Astrocyte of the hippocampus (primary cell): Measurements from ENCODE around the gene EIF1AD.
A peak's percentile ranks its signal among the peaks of the same experiment; 100 is the strongest.
"Not testable (repeated sequence)": the region's sequence is repeated elsewhere in the genome, so short reads cannot be mapped to it uniquely, and the experiment has no call there.

ENCODE experiments used
- DNase-seq: peaks from one replicate; pipeline ENCODE4 v3.0.0; 2011; ENCODE audit warnings: low read depth, low spot score

EIF1AD gene

DNA sequence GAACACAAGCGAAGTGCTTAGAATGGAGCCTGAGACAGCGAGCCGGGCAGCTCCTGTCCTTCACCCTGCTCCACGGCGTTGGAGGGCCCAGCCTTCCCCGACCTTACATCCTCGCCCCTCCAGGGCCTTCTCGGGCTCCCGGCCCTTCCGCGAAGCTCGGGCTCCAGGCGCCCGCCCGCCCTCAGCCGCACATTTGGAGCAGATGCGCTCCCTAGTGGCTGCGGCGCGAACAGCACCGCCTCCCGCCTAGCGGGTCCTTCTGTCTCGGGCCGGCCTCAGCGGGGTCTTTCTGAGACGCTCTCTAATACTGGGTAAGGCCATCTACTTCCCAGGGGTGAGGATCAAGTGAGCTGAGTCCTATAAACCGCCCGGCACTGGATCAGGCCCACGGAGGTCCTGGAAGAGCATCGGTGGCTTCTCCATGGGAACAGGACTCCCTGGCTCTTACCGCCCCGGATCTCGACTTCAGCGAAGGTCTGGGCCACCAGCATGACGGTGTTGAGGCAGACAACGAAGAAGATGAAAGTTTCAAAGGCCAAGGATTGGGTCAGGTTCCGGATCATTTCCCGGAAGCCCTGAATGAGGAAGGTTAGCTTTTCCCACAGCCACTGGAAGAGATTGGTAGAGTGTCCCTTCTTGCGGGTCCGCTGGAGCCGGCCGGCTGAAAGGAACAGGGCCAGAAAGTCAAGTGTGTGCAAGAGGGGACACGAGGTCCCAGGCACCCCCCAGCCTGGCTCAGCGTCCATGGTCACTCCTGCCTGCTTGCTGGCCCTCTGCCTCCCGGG is 20.6 kb upstream of the EIF1AD start:
- DNase-seq: peak; percentile 85

DNA sequence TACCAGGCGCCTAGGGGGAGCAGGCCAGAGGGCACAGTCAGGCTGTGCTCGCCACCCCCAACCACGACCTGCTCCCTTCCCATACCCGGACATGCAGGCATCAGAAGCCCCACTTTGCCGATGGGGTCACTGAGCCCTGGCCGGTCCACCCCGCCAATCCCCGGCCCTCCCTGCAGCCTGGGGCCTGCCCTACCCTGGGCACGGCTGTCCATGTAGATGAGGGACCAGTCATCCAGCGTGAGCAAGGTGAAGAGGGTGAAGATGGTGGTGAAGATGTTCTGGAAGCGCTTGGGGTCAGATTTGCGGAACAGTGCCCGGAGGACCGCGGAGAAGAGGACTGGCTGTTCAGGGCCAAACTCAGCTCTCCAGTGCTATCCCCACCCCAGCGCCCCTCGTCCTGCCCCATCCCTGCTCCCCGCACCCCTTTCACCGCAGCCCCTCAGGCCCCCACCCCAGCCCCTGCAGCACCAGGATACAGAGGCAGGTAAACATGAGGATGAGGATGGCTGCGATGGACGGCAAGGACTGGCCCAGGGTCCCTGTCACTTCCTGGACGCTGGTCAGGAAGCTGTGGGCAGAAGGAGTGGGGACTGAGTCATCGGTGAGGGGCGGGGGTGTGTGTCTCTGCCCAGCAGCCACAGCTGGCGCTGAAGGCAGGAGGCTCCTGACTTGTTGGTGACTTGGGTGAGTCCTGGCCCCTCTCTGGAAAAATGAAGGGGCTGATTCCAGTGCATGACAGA is 18.8 kb upstream of the EIF1AD start:
- peak; percentile 84 for DNase-seq

DNA sequence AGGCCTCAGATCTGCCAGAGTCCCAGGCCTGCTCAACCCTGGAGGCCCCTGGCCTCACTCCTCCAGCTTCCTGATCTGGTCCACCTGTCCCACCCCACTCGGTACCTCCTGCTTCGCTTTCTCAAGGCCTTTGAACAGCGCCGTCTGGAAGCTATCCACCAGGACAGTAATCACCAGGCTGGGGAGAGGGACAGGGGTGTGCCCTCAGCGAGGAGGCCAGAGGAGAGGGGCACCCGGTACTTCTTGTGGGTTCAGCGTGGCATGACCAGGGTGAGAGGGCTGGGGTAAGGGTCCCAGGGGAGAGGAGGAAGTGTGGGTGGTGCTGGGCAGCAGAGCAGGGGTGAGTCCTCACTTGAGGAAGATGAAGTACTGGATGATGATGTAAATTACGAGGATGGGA is 18.3 kb upstream of the EIF1AD start:
- DNase-seq: no peak

DNA sequence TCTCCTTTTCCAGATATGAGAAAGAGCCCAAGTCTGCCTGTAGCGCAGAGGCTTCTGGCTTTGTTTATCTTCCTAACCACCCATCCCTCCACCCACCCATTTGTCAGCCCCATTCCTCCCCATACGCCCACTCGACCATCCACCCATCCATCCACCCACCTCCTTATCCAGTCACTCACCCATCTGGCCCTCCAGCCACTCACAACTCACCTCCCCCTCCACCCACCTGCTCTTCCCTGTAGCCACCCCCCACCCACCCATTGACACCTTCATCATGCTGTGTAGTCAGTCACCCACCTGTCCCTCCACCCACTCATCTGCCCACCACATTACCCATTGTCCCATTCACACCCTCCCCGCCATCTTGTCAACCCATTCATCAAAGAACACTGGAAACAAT is 15.4 kb upstream of the EIF1AD start:
- no peak for DNase-seq

DNA sequence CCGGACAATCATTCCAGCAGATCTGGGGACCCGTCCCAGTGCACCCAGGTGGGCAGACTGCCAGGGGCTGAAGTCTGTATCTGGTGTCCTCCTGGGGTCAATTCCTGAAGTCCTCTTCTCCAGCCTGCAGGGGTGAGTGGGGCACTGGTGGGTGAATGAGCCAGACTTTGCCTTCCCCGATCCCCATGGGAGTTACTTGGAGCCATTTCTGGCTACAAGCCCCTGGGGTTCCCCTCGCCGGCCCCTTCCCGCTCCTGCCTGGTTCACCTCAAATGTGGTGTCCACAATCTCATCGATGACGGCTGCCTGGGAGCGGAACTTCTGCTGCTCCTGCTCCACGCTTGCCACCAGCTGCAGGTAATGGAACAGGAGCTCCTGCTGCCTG is 14.8 kb upstream of the EIF1AD start:
- DNase-seq: no peak

DNA sequence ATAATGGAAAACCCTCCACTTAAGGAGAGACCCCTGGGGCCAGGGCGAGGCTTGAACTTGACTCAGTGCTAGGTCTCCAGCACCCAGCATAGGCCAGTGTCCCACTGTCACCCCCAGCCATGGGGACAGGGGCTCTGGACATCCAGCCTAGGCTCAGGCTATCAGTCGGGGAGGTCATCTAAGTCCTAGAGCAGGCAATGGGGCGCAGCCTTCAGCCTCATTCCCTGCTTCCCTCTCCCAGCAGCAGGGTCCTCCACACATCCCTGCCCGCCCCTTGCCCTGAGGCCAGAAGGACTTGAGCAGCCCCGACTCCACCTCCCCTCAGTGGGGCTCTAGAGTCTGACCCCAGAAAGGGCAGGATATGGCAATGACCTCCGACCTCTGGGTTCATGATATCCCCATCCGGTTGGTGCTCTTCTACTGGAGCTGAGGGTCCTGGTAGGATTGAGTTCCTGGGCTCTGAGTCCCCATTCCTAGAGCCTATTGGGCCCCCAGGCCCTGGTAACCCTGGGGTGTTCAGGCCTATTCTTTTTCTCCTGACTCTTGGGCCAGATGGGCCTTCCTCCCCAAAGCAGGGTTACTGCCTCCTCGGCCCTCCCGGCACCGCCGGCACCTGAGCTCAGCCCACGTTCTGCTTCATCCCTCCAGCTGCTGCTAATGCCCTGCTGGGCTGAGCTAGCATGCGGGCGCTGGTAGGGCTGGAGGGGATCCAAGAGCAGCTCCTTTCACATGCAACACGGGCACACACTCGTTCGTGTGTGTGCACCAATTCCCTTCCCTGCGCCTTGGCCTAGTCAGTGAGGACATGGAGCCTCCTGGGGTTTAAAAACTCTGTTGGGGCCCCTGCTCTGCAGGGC is 14.2 kb upstream of the EIF1AD start:
- peak; percentile 47 for DNase-seq

DNA sequence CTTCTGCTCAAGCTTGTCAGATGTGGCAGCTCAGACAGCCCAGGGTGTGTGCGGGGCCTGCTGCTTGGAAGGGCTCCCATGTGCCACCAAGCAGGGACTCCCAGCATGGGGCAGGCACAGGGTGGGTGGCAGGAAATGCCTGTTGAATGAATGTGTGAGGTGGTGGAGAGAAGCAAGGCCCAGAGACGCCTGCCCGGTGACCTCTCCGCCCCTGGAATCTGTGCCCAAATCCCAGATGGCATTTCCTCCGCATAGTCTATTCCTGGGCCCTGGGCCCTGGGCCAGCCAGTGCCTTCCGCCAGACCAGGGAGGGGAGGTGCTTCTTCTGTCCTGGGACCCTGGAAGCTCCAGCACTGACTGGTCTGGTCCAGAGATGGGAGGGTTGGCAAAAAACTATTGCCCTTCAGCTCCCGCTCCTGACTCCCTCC is 13.5 kb upstream of the EIF1AD start:
- DNase-seq: peak; percentile 55

DNA sequence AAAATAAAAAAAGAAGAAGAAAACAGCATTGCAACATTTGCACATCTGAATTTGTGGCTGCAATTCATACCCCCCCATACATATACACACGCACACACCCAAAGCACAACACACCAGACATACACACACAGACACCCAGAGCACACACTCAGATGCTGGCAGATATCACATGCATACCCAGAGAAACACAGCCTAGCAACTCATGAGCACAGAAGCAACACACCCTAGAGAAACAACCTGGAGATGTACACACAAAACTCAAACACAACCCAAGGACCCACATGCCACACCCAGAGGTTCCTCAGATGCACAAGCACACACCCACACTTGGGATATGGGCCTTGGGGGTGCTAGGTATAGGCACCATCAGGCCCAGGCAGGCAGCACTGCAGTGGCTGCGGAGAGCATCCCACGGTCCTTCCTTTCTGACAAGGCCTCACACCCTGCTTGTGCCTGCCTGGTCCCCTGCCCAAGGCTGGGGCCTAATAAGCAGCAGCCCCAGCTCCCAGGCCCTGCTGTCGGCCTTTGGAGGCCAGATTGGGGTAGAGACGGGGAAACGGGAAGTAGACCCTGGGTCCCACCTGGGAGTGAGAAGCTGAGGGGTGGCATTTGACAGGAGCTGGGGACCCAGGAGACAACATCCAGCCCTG is 13.0 kb upstream of the EIF1AD start:
- DNase-seq: no peak

DNA sequence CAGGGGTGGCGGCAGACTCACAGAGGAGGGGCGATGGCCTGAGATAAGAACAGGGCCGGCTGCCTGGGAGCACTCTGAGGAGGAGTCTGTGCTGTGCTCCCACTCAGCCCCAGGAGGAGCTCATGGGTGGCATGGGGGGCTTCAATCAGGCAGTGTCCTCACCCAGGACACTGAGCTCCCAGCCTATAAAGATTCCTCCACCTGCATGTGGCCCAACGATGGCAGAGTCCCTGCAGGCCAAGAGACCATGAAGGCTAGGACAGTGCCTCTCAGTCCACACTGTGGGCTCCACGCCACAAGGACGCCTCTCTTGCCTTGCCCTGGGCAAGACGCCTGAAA is 11.8 kb upstream of the EIF1AD start:
- DNase-seq: no peak

DNA sequence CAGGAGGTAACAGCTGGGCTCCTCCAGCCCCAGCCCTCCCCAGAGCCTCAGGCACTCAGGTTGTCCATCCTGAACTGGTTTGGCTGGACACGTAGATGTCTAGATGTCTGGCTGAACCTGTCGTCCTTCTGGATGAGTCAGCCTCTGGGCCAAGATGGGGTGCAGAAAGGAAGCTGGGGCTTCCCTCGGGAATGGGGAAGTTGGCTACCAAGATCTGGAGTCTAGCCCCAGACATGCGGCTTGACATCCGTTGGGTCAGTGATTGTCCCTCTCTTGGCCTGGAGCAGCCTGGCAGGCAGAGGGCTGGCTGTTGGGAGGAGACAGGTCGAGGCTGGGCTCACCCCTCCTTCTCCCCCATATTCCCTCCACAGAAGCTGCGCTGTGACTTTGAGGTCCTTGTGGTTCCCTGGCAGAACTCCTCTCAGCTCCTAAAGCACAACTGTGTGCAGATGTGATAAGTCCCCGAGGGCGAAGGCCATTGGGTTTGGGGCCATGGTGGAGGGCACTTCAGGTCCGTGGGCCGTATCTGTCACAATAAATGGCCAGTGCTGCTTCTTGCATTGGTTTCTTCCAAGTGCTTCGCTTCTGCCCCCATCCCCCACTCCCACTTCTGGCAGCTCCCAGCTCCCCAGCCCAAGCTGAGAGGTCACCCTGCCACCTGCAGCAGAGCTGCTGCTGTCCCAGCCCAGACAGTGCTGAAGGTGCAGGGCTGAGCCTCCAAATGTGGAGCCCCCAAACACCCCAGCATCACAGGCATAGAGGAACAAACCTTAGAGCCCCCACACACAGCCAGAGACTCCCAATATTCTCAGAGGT is 11.2 kb upstream of the EIF1AD start:
- DNase-seq: no peak

DNA sequence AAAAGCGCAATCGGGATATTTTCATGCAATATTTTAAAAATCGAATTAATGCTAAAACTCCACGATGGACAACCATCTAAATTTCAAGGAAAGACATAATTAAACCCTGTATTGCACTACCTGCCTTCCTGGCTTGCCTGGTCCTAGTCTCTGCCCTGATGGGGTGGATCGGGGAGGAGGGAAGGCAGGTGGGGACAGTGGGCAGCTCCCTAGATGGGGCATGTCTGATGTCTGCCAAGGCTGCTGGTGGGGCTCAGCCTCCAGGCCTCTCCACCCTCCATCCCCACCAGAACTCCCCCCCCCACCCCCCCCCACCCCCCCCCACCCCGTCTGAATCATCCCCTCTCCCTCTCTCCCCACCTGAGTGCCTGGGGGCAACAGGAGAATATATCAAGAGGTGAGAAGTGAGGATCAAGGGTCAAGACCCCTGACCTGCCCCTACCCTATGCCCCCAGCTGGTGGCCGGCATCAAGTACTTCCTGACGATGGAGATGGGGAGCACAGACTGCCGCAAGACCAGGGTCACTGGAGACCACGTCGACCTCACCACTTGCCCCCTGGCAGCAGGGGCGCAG is 10.5 kb upstream of the EIF1AD start:
- DNase-seq: no peak

DNA sequence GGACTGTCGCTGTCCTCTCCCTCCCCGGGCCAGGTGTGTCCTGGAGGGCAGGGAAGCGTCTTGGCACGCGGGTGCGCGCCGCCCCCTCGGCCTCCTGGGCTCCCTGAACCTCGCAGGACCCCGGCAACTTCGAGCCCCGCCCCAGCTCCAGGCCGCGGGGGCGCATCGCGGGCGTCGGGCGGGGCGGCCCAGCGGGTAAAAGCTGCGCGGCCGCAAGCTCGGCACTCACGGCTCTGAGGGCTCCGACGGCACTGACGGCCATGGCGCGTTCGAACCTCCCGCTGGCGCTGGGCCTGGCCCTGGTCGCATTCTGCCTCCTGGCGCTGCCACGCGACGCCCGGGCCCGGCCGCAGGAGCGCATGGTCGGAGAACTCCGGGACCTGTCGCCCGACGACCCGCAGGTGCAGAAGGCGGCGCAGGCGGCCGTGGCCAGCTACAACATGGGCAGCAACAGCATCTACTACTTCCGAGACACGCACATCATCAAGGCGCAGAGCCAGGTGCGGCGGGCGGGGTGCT is 9.9 kb upstream of the EIF1AD start, which contains the start of gene CST6:
Gene CST6 (plus strand): TSS at position 224 of the 519 bp plus-strand sequence. CDS start 37 bp downstream, at position 261.
- DNase-seq: no peak

DNA sequence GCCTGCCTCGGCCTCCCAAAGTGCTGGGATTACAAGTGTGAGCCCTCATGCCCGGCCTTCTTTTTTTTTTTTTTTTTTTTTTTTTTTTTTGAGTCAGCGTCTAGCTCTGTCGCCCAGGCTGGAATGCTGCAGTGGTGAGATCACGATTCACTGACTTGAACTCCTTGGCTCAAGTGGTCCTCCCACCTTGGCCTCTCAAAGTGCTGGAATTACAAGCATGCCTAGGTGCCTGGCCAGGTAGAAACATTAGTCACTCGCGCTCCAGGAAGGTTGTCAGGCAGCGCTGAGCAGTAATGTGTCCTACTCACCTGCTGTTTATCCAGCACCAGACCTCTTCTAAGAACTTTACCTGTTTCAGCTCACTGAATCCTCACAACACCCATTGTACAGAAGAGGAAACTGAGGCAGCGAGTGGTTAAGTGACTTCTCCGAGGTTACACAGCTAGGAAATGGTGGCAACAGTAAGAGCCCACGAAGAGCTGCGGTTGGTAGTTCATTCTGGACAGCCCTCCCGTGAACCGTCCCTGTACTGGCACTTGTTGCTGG is 9.4 kb upstream of the EIF1AD start:
- DNase-seq: peak; percentile 77

DNA sequence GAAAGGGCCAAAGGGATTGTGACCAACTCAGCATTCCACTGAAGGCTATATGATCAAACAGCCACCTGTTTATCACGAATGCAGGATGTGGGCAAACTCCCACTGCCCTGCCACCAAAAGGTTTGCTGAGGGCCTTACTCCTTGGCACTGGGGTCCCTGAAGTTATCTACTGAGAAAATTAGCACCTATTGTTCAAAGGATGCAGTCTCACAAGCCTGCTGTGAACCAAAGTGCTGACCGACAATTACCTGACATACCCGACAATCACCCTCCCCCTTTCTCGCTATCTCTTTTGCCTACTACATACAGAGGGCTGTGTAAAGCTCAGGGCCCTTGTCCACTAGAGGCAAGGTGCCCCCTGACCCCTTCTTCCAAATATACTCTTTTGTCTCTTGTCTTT is 8.1 kb upstream of the EIF1AD start:
- not testable (repeated sequence) for DNase-seq

DNA sequence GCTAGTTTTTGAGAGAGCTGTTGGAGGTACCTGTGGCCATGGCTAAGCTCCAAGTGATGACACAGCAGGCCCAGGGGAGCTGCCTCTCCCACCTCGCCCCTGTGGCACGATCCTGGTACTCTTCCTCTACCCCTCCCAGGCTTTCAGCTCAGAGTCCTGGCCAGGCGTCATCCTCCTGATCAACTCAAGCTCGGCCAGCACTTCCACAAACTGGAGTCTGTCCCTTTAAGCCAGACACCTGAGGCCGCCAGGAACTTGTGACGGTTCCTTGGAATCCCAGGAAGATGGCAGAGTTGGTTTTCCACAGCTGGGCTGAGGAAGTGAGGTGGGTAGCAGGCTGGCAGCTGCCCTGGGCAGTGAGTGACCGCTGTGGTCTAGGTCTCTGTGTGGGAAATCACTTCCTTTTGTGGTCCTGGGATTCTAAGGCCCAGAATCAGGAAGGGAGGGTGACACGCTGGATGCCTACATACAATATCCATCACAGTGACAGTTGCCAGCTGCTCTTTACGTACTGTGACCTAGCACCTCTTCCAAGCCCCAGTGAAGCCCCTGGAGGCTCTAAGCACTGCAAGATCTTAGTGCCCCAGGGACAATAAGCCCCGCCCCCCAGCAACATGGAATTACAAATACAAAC is 6.6 kb upstream of the EIF1AD start:
- no peak for DNase-seq

DNA sequence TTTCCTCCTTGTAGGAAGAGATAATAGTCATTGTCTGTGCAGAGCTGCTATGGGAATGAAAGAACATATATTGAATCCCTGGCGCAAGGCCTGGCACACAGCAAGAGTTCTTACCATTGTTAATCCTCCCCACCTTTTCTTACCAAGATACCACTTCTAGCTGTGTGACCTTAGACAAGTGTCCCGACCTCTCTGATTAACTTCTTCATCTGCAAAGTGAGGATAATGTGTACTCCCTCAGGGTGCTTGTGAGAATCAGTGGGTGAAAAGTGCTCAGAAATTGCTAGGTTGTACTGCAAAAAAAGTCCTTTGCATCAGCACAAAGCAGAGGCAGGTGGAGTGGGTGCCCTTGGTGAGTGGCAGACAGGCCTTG is 6.1 kb upstream of the EIF1AD start:
- no peak for DNase-seq

DNA sequence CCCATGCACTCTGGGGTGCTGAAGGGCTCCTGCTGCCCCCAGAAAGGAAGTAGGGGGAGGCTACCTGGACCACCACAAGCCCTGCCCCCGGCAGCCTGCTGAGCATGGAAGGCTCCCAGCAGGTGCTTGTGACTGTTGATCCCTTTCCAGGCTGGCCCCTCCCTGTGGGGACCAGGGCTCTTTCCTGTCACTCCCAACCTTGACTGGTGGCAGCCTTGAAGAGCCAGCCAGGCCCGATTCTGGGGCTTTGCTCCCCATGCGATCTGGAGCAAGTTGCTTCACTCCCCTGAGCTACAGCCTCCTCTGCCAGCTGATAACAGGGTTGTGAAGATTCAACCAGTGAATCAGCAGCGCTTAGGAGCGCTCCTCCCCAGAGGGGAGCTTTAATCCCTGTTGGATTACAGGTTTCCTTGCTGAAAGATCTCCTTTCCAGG is 5.3 kb upstream of the EIF1AD start:
- DNase-seq: no peak

DNA sequence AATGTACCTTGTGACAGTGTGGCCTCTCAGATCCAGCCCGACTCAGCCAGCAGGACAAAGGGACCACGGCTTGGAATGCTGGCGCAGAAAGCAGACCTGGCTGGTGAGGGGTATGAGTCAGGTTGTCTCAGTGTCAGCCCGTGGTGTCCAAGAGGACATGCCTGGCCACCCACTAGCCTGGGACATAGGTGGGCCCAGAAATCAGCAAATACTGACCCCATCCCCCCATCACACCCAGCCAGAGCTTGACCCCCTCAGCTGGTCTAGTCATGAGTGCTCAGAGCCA is 4.9 kb upstream of the EIF1AD start:
- DNase-seq: no peak

DNA sequence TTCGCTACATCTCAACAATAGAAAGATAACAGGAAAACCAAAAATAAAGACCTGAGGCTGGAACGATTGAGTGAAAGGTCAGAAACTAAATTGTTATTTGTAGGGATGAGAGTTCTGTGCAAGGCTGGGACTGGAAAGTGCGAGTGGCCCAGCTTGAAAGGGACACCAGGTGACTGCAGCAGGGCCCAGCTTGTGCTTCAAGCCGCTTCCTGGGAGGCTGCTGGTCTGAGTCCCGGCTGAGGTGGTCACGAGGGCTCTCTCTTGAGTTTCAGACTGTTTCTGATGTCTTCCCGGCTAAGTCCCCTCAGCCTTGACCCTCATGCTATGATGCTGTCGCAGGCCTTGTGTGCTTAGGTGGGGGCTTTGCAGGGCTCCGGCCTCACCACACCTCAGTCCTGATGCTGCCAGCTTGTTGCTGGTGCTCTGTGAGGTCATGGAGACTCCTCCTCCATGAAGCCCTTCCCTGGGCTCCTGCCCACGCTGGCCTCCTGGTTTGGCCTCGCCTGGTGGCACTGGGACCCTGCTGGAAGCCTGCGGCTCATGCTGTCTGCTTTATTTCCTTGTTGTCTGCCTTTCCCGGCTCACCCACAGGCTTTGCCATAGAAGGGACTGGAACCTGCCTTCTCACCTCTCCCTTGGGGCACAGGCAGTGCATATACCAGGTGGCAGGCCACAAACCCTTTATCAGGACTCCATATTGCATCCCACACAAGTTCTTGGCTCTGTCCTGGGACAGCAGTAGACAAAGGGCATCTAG is 4.4 kb upstream of the EIF1AD start:
- no peak for DNase-seq
